Fibroblast of pulmonary artery (primary cell): ENCODE results near the gene PPP1R13B.

Experiments used
- DNase-seq: peaks from one replicate; pipeline ENCODE4 v3.0.0-alpha.2; 2010; ENCODE audit warnings: low read depth
- H3K4me3 ChIP-seq: replicated peaks from 2 replicates; pipeline ENCODE4 v1.5.1; 2011; ENCODE audit warnings: low read depth, mild to moderate bottlenecking, control low read depth, low read length, moderate library complexity
- TF ChIP-seq, protein P1 (sequence below): IDR thresholded peaks from 2 replicates; pipeline ENCODE4 v1.5.1; 2011; ENCODE audit warnings: mild to moderate bottlenecking, control low read depth, low read length, inconsistent platforms; ENCODE audit errors: missing control alignments

PPP1R13B gene

DNA sequence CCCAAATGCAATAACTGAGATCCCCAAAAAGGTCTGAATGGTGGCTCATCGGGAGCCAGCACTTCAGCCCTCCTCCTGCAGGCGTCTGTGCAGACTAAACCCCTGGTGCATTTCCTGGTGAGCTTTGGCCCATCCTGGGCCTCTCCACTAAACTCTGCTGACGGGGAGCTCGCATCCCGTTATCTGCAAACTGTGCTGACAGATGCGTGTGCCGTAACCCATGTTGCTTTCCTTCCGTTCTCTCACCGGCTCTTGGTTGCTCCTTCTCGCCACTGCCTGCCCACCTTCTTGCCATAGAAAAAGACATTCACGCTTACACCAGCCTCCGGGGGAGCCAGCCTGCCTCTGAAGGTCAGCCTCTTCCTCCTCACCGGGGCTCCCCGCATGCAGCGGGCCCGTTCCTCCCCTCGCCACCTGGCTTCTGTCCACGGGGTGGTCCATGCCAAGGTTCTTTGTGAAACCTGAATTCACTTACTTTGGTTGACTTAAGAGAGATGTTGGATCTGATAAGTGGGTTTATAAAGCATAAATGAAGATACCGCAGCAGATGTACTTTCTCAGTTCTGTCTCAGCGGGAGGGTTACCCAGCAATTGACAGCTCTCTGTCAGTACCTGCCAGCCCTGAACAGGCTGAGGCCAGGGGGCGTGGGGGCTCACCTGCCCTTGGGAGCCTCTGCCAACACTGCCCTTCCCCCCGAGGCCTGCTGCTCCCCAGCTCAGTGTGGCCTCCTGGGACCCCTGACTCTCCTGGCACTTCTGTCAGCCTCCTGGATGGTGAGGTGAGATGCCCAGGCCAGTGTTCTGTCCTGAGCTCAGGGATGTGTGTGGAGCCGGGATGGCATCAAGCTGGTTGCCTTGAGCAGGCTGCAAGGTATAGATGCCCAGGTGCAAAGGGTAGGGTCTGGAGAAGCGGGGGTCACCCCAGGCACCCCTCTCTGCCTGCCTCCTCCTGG, 117.6 kb downstream of the PPP1R13B start:
- TF ChIP-seq, protein P1, sequence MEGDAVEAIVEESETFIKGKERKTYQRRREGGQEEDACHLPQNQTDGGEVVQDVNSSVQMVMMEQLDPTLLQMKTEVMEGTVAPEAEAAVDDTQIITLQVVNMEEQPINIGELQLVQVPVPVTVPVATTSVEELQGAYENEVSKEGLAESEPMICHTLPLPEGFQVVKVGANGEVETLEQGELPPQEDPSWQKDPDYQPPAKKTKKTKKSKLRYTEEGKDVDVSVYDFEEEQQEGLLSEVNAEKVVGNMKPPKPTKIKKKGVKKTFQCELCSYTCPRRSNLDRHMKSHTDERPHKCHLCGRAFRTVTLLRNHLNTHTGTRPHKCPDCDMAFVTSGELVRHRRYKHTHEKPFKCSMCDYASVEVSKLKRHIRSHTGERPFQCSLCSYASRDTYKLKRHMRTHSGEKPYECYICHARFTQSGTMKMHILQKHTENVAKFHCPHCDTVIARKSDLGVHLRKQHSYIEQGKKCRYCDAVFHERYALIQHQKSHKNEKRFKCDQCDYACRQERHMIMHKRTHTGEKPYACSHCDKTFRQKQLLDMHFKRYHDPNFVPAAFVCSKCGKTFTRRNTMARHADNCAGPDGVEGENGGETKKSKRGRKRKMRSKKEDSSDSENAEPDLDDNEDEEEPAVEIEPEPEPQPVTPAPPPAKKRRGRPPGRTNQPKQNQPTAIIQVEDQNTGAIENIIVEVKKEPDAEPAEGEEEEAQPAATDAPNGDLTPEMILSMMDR, result no peak
- no peak overlapping the region for H3K4me3 ChIP-seq
- DNase-seq, result no peak

DNA sequence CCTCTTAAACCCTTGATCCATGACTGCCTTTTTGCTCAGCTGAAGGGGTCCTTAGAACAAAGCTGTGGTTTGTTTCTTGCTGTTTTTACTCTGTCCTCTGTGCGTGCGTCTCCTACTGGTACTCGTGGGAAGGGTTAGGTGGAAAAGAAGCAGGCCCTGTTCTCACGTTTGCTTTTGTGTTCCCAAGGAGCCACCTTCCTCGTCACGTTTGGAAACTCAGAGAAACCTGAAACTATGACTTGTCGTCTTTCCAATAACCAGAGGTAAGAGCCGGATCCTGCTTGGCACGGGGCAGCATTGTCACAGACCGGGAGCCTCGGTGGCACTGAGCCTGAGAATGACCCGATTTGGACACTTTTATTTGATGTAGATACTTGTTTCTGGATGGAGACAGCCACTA, 118.7 kb downstream of the PPP1R13B start:
- TF ChIP-seq, protein P1, result no peak
- H3K4me3 ChIP-seq, result no peak overlapping the region
- no peak for DNase-seq

DNA sequence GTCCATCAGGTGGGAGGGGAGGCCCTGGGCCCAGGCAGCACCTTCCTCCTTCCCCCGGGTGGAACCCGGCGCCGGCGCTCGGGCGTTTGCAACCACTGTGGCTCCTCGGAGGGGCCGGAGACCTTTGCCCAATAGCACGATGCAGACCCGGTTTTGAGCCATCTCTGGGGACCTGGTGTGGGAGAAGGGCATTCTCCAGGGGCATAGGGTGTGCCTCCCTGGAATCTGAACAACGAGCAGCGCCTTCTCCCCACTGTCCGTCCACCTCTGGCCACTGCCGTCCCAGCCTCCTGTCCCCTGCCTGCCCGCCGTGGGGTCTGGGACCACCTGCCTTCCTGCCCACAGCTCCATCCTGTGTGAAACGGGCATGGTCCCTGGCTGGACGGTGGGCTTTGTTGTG, 119.2 kb downstream of the PPP1R13B start:
- no peak overlapping the region for H3K4me3 ChIP-seq
- TF ChIP-seq, protein P1, result no peak
- DNase-seq, result no peak

DNA sequence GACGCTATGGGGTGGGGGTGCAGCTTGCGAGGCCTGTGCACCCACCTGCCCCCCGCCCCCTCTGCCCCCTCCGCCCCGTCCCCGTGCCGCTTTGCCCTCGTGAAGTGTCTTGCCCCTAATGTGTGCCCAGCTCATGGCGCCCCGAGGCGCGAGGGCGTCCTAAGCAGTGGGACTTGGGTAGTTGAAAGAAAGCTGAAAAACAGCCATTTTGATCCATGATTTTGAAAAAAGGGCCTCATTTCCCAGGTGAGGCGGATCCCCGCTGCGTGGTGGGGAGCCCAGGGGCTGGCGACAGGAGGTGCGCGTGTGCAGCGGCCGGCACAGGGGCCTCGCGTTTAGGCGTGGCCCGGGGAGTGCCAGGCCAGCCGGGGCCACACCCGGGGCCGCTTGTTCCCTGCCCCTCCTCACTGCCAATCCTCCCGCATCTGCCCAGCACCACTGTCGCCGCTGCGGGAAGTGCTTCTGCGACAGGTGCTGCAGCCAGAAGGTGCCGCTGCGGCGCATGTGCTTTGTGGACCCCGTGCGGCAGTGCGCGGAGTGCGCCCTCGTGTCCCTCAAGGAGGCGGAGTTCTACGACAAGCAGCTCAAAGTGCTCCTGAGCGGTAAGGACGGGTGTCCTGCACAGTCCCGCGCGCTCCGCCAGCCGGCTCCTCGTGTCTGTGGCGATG, 119.9 kb downstream of the PPP1R13B start:
- H3K4me3 ChIP-seq, result no peak overlapping the region
- TF ChIP-seq, protein P1, result no peak
- no peak for DNase-seq

DNA sequence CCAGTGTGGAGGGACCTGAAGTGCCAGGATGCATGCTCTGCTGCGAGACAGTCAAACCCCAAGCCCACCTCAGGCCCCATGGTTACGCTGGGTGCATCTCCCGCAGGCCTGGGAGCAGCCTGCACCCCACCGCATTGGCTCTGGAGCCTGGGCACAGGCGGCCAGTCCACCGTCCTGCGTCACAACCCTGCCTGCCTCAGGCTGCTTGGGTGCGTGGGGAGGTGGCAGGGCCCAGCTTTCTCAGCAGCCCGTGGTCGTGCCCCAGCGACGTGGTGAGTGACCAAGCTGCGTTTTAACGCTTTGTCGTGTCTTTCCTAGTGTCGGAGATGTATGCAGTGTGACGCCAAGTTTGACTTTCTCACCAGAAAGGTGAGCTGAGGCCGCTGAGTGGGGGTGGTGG, 120.9 kb downstream of the PPP1R13B start:
- DNase-seq, result no peak
- TF ChIP-seq, protein P1, result no peak
- no peak overlapping the region for H3K4me3 ChIP-seq

DNA sequence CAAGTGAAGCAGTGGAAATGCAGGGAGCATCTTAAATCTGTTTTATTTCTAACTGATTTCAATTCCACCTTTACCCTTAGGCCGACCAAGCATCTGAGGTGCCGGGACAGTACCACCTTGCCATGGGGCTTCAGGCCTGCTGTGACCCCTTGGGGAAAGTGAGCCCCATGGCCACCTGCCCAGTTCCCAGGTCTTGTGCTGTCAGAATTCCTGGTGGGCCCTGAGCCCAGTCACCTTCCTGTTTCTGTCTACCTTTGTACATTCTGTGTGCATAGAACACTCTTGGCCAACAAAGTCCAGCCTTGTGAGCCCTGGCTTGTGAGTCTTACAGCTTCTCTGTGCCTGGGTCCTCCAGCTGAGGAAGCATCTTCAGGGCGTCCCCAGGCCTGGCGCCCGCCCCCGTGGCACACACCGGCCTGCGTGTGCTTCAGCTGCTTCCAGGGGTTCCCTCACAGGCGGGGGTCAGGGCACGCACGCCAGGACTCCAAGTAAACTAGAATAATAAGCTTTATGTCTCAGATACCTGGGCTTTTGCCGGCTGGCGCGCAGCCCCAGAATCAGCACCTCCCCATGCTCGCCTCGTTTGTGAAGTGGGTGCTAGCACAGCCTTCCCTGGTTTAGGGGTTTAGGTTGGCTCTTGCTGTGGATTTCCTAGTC, 121.5 kb downstream of the PPP1R13B start:
- TF ChIP-seq, protein P1, result no peak
- no peak overlapping the region for H3K4me3 ChIP-seq
- DNase-seq, result no peak
